HG03469 (cell line): ENCODE measurements around the gene CHMP5.
"Not testable (repeated sequence)": the region's sequence is repeated elsewhere in the genome, so short reads cannot be mapped to it uniquely, and the experiment has no call there.

ENCODE experiments used
- ATAC-seq: cut with Tn5 transposase; IDR thresholded peaks from one replicate; pipeline ENCODE4 v1.9.1; 2021; ENCODE audit warnings: mild to moderate bottlenecking, moderate library complexity, moderate number of reproducible peaks; ENCODE audit not compliant: unreplicated experiment

The CHMP5 gene

DNA sequence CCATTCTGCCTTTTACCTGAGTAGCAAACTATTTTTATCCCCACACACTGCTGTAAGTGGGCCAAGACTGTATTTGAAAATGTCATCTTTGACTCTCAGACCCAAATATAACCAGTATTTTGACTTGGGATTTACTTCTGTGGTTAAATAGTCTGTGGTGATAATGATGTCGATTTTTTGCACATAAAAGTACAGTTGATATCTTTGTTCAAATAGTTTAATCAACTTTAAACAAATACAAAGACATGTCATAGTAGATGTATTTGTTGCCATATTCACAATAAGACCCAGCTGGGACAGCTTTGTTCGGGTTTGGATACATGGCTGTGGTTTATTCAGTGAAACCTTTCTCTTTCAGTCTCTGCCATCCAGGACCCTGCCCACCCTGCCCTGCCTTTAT, 45.9 kb downstream of the CHMP5 start:
- ATAC-seq, result no peak

- no peak for ATAC-seq
Observed at GRCh38 chr9:33311953-33312352, 47.1 kb downstream of the CHMP5 start.

DNA sequence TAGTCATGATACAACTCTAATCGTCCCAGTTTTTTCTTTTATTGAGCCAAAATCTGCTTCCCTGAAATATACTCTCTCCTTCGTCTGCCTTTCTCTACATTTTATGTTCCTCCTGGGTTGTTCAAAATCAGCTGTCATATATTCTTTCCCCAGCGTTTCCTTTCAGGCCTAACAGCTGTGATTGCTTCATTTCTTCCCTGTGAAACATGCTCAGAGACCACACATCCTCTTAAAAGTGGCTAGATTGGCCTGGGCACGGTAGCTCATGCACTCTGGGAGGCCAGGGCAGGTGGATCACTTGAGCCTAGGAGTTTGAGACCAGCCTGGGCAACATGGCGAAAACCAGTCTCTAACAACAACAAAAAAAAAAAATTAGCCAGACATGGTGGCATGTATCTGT, 50.5 kb downstream of the CHMP5 start:
- no peak for ATAC-seq

DNA sequence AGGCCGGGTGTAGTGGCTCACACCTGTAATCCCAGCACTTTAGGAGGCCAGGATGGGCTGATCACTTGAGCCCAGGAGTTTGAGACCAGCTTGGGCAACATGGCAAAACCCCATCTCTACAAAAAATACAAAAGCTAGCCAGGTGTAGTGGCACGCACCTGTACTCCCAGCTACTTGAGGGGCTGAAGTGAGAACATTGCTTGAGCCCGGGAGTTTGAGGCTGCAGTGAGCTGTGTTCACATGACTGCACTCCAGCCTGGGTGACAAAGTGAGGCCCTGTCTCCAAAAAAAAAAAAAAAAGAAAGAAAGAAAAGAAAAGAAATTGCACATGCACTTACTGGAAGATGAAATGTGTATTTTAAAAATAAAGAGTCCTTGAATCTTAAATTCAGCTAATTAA, 52.3 kb downstream of the CHMP5 start:
- not testable (repeated sequence) for ATAC-seq

DNA sequence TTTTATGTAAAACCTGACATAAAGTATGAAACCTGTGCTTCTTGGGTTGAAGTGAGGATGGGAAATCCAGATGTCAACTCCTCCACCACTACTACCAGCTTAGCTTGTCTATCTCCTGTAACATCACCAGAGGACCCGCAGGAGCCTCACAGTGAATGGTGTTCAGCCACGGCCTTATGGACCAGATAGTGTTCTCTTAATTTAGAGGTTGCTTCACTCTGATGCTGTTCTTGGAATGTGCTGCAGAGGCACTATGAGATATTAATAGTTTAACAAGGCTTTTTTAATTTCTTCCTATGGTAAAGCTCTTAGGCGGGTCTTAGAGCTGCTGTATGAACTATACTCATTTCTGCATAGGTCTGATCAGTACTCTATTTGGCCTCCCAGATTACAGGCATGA, 53.4 kb downstream of the CHMP5 start:
- no peak for ATAC-seq

DNA sequence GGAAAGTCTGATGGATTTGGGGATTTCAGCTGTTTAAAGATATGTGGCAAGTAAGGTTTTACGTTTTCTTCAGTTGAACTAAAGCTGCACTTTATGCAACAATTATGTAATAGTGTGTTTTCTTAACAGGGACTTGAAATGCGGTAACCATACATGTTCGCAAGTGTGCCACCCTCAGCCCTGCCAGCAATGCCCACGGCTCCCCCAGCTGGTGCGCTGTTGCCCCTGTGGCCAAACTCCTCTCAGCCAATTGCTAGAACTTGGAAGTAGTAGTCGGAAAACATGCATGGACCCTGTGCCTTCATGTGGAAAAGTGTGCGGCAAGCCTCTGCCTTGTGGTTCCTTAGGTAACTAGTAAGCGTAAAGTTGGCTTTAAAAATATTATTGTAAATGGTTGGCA, 53.9 kb downstream of the CHMP5 start:
- ATAC-seq, result no peak

DNA sequence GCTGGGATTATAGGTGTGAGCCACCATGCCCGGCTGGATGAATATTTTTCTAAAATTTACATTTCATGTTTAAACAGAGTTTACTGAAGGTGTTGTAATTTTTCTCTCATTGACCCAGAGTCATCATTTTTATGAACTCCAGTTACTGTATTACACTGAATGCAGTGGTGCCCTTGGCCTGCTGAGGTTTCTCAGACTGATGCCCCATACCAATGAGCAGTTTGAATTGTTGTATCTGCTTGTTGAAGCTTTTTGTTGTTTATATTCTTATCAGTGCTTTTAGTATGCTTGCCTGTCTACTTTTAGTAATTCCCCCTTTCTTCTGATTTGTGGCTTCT, 55.4 kb downstream of the CHMP5 start:
- no peak for ATAC-seq

- no peak for ATAC-seq
Observed at GRCh38 chr9:33320568-33321261, 55.9 kb downstream of the CHMP5 start.

GRCh38 chr9:33329117-33329563, 64.3 kb downstream of the CHMP5 start:
- ATAC-seq, result no peak

GRCh38 chr9:33329979-33330378, 65.1 kb downstream of the CHMP5 start:
- no peak for ATAC-seq

DNA sequence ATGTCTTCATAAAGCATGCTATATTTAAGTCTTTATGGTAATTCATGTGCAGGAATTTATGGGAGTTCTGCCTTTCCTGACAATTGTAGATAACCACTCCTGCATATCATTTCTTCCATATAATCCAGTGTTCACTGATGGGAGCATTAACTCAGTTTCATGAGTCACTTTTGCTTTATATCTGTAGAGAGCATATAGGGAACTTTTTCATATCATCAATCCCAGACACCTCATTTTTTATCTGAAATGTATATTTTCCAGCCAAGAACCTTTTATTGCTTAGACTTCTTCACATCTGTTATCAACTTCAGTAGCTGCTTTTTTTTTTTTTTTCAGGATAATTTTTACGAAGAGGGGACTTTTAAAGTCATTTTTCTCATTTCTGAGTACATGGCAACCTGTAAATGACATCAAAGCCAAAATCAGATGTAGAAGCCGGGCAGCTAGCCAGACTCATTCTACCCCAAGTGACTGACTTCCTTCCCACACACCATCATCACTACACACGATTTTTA, 66.6 kb downstream of the CHMP5 start:
- ATAC-seq, result no peak
